Liver (tissue), 9 donors: Measurements from ENCODE around the gene NEMF. TPM values are rescaled to one million over a fixed set of nuclear protein-coding genes. Genes with fewer than 3 reads are reported as not detected.

Experiments
- DNase-seq: peaks from one replicate; pipeline ENCODE4 v3.0.0-alpha.2; 2017; ENCODE audit warnings: low spot score
- H3K27ac ChIP-seq, 2 donors: one replicate each; pipeline ENCODE4 v1.7.0; 2013; ENCODE audit warnings: inconsistent platforms in 2 of 2, low read length in 2 of 2, control low read depth in 1 of 2, low read depth in 1 of 2, mild to moderate bottlenecking in 1 of 2
- H3K27me3 ChIP-seq, 4 donors: one replicate each; pipeline versions ENCODE4 v1.6.1 to v1.7.0; 2013; ENCODE audit warnings: low read length in 3 of 4, inconsistent platforms in 1 of 4, mild to moderate bottlenecking in 1 of 4, moderate library complexity in 1 of 4; ENCODE audit not compliant: control insufficient read depth in 4 of 4, insufficient read depth in 4 of 4
- H3K36me3 ChIP-seq, 4 donors: one replicate each; pipeline versions ENCODE4 v1.6.1 to v1.7.0; 2013; ENCODE audit warnings: low read length in 3 of 4, mild to moderate bottlenecking in 3 of 4, low read depth in 1 of 4, moderate library complexity in 1 of 4; ENCODE audit not compliant: control insufficient read depth in 4 of 4, insufficient read depth in 3 of 4
- H3K4me1 ChIP-seq, 4 donors: one replicate each; pipeline versions ENCODE4 v1.6.1 to v1.7.0; 2013; ENCODE audit warnings: low read length in 3 of 4, mild to moderate bottlenecking in 3 of 4, moderate library complexity in 1 of 4; ENCODE audit not compliant: control insufficient read depth in 4 of 4, insufficient read depth in 4 of 4
- H3K4me3 ChIP-seq, 3 donors: one replicate each; pipeline versions ENCODE4 v1.6.1 to v1.7.0; 2013; ENCODE audit warnings: low read length in 3 of 3, control low read depth in 1 of 3, low read depth in 1 of 3, mild to moderate bottlenecking in 1 of 3
- H3K9ac ChIP-seq, 2 donors: one replicate each; pipeline ENCODE4 v1.7.0; 2013; ENCODE audit warnings: low read length in 2 of 2, mild to moderate bottlenecking in 2 of 2, moderate library complexity in 2 of 2, control low read depth in 1 of 2, low read depth in 1 of 2
- H3K9me3 ChIP-seq, 4 donors: one replicate each; pipeline versions ENCODE4 v1.6.1 to v1.7.0; 2013; ENCODE audit warnings: low read length in 3 of 4; ENCODE audit not compliant: control insufficient read depth in 4 of 4
- ATF3 ChIP-seq: IDR thresholded peaks from 2 replicates; pipeline ENCODE4 v1.6.1; 2016; ENCODE audit warnings: antibody characterized with exemption
- CTCF ChIP-seq: fragments of 150-350 bp; IDR thresholded peaks from 2 replicates; pipeline ENCODE4 v1.5.1; 2017; ENCODE audit warnings: improper control_type of control experiment, low read depth, low read length; ENCODE audit not compliant: missing input control
- EGR1 ChIP-seq, 2 donors: IDR thresholded peaks; 2 replicates each; pipeline ENCODE4 v1.6.1; 2016 to 2018; ENCODE audit warnings: antibody characterized with exemption in 2 of 2, low read depth in 2 of 2
- FOXA1 ChIP-seq: IDR thresholded peaks from 2 replicates; pipeline ENCODE4 v1.6.1; 2016; ENCODE audit warnings: antibody characterized with exemption
- FOXA2 ChIP-seq: IDR thresholded peaks from 2 replicates; pipeline ENCODE4 v1.6.1; 2016; ENCODE audit warnings: antibody characterized with exemption
- GABPA ChIP-seq, 2 donors: IDR thresholded peaks in 1 of 2; conservative IDR thresholded peaks in 1 of 2; 2 replicates each; pipeline ENCODE4 v1.6.1; 2016; ENCODE audit warnings: antibody characterized with exemption in 2 of 2, mild to moderate bottlenecking in 1 of 2, moderate library complexity in 1 of 2
- HNF4A ChIP-seq, 2 donors: conservative IDR thresholded peaks; 2 replicates each; pipeline ENCODE4 v1.6.1; 2016; ENCODE audit warnings: antibody characterized with exemption in 2 of 2, mild to moderate bottlenecking in 2 of 2
- HNF4G ChIP-seq: IDR thresholded peaks from 2 replicates; pipeline ENCODE4 v1.6.1; 2016; ENCODE audit warnings: antibody characterized with exemption
- JUND ChIP-seq, 2 donors: IDR thresholded peaks; 2 replicates each; pipeline ENCODE4 v1.6.1; 2016; ENCODE audit warnings: antibody characterized with exemption in 2 of 2
- NR2F2 ChIP-seq: IDR thresholded peaks from 2 replicates; pipeline ENCODE4 v1.6.1; 2016; ENCODE audit warnings: antibody characterized with exemption
- RAD21 ChIP-seq, 2 donors: IDR thresholded peaks; 2 replicates each; pipeline ENCODE4 v1.6.1; 2016; ENCODE audit warnings: antibody characterized with exemption in 2 of 2, mild to moderate bottlenecking in 2 of 2
- RXRA ChIP-seq, 2 donors: IDR thresholded peaks; 2 replicates each; pipeline ENCODE4 v1.6.1; 2017 to 2018; ENCODE audit warnings: antibody characterized with exemption in 2 of 2, mild to moderate bottlenecking in 1 of 2
- SP1 ChIP-seq: IDR thresholded peaks from 2 replicates; pipeline ENCODE4 v1.6.1; 2018; ENCODE audit warnings: antibody characterized with exemption, mild to moderate bottlenecking
- TAF1 ChIP-seq: conservative IDR thresholded peaks from 2 replicates; pipeline ENCODE4 v1.6.1; 2016; ENCODE audit warnings: antibody characterized with exemption, mild to moderate bottlenecking
- YY1 ChIP-seq: IDR thresholded peaks from 2 replicates; pipeline ENCODE4 v1.6.1; 2016; ENCODE audit warnings: antibody characterized with exemption, mild to moderate bottlenecking
- WGBS: extraction: QIAGEN DNeasy Blood & Tissue Kit; methylation state at CpG from one replicate; pipeline ENCODE4 v1.1.7; 2013; 5-methylcytosine and 5-hydroxymethylcytosine counted together
- polyA plus RNA-seq, 2 donors: library from polyadenylated mRNA; stranded (reverse) in 1 of 2; unstranded in 1 of 2; fragments of 200-250 nt in 1 of 2; fragments of >200 nt in 1 of 2; fragmentation: Nextera tagmentation in 1 of 2; extraction: Ambion mirVana in 1 of 2; gene quantifications; one replicate each; pipeline versions ENCODE4 v1.2.1 to v1.2.3, GENCODE V29; 2013 to 2015
- total RNA-seq, 2 donors: library from RNA; depleted of rRNA; stranded (reverse); fragments of >200 nt; gene quantifications; one replicate each; pipeline ENCODE4 v1.2.3, GENCODE V29; 2014
- TF ChIP-seq, protein P1 (sequence below): IDR thresholded peaks from 2 replicates; pipeline ENCODE4 v1.6.1; 2016; ENCODE audit warnings: antibody characterized with exemption
- TF ChIP-seq, protein P2 (sequence below): IDR thresholded peaks from 2 replicates; pipeline ENCODE4 v1.6.1; 2016; ENCODE audit warnings: antibody characterized with exemption, mild to moderate bottlenecking
- TF ChIP-seq, protein P3 (sequence below): IDR thresholded peaks from 2 replicates; pipeline ENCODE4 v1.6.1; 2016; ENCODE audit warnings: antibody characterized with exemption
- donor health status: healthy.
- donor health status: healthy.
- donor health status: healthy.
- donor health status: healthy.
- donor health status: healthy.

The NEMF gene
- total and polyA plus RNA-seq, 4 donors, result 7.9 to 37.2 (median 31.1) TPM

- H3K4me3 ChIP-seq, result no peak overlapping the region
- TF ChIP-seq GABPA (IDR thresholded peaks at IDR 0.05 in 1 of 2, conservative IDR thresholded peaks at IDR 0.05 in 1 of 2), result no peak
- TF ChIP-seq TAF1, result no peak
- TF ChIP-seq CTCF, result no peak
- TF ChIP-seq SP1, result no peak
- no peak for TF ChIP-seq FOXA2
- TF ChIP-seq, protein P1, sequence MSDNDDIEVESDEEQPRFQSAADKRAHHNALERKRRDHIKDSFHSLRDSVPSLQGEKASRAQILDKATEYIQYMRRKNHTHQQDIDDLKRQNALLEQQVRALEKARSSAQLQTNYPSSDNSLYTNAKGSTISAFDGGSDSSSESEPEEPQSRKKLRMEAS, result no peak
- TF ChIP-seq JUND (IDR thresholded peaks at IDR 0.05), result no peak
- no peak for TF ChIP-seq FOXA1
- TF ChIP-seq, protein P2, sequence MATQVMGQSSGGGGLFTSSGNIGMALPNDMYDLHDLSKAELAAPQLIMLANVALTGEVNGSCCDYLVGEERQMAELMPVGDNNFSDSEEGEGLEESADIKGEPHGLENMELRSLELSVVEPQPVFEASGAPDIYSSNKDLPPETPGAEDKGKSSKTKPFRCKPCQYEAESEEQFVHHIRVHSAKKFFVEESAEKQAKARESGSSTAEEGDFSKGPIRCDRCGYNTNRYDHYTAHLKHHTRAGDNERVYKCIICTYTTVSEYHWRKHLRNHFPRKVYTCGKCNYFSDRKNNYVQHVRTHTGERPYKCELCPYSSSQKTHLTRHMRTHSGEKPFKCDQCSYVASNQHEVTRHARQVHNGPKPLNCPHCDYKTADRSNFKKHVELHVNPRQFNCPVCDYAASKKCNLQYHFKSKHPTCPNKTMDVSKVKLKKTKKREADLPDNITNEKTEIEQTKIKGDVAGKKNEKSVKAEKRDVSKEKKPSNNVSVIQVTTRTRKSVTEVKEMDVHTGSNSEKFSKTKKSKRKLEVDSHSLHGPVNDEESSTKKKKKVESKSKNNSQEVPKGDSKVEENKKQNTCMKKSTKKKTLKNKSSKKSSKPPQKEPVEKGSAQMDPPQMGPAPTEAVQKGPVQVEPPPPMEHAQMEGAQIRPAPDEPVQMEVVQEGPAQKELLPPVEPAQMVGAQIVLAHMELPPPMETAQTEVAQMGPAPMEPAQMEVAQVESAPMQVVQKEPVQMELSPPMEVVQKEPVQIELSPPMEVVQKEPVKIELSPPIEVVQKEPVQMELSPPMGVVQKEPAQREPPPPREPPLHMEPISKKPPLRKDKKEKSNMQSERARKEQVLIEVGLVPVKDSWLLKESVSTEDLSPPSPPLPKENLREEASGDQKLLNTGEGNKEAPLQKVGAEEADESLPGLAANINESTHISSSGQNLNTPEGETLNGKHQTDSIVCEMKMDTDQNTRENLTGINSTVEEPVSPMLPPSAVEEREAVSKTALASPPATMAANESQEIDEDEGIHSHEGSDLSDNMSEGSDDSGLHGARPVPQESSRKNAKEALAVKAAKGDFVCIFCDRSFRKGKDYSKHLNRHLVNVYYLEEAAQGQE, result no peak
- TF ChIP-seq EGR1 (IDR thresholded peaks at IDR 0.05; ENCODE audit: low read depth in 2 of 2), result no peak
- TF ChIP-seq ATF3, result no peak
- no peak for TF ChIP-seq RXRA (IDR thresholded peaks at IDR 0.05)
- no peak for TF ChIP-seq NR2F2
- TF ChIP-seq RAD21 (IDR thresholded peaks at IDR 0.05), result no peak
- 85% methylated on average over 3 of the region's 3 CpGs for WGBS
- no peaks in the 10 kb centered on the region for H3K9me3 ChIP-seq
- no peaks in the 10 kb centered on the region for H3K27me3 ChIP-seq
- no peaks in the 10 kb centered on the region for H3K36me3 ChIP-seq
- no peaks in the 10 kb centered on the region for H3K4me1 ChIP-seq
- no peak overlapping the region for H3K27ac ChIP-seq
- no peak overlapping the region for H3K9ac ChIP-seq
- no peak for DNase-seq
These were observed 97.2 kb downstream of the NEMF start for GRCh38 chr14:49755378-49755777.

- Histone ChIP-seq H3K9ac (no peak overlapping the region), H3K27ac (no peak overlapping the region), H3K36me3 (no peaks in the 10 kb centered on the region), H3K4me3 (no peak overlapping the region), H3K4me1 (no peaks in the 10 kb centered on the region), H3K9me3 (no peaks in the 10 kb centered on the region), H3K27me3 (no peaks in the 10 kb centered on the region)
- 87% methylated on average over 5 of the region's 5 CpGs for WGBS
- DNase-seq, result no peak
- TF ChIP-seq FOXA1 (no peak), NR2F2 (no peak), RAD21 (IDR thresholded peaks at IDR 0.05) (no peak), EGR1 (IDR thresholded peaks at IDR 0.05; ENCODE audit: low read depth in 2 of 2) (no peak), ATF3 (no peak), JUND (IDR thresholded peaks at IDR 0.05) (no peak), GABPA (IDR thresholded peaks at IDR 0.05 in 1 of 2, conservative IDR thresholded peaks at IDR 0.05 in 1 of 2) (no peak), HNF4G (no peak), YY1 (no peak), HNF4A (conservative IDR thresholded peaks at IDR 0.05) (no peak), FOXA2 (no peak), CTCF (no peak), RXRA (IDR thresholded peaks at IDR 0.05) (no peak)
- TF ChIP-seq, protein P1, result no peak
- TF ChIP-seq, protein P3, sequence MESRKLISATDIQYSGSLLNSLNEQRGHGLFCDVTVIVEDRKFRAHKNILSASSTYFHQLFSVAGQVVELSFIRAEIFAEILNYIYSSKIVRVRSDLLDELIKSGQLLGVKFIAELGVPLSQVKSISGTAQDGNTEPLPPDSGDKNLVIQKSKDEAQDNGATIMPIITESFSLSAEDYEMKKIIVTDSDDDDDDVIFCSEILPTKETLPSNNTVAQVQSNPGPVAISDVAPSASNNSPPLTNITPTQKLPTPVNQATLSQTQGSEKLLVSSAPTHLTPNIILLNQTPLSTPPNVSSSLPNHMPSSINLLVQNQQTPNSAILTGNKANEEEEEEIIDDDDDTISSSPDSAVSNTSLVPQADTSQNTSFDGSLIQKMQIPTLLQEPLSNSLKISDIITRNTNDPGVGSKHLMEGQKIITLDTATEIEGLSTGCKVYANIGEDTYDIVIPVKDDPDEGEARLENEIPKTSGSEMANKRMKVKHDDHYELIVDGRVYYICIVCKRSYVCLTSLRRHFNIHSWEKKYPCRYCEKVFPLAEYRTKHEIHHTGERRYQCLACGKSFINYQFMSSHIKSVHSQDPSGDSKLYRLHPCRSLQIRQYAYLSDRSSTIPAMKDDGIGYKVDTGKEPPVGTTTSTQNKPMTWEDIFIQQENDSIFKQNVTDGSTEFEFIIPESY, result no peak
These were observed 98.0 kb downstream of the NEMF start for GRCh38 chr14:49754570-49755097.
